BLaER1 treated with 17β-estradiol and CSF1 and Interleukin-3, amounts not matched to agents 10 nM and 100 nM (cell line): ENCODE data around the gene ARL8B.

Source experiments
- H3K27ac ChIP-seq, 11 experiments: shearing (Covaris generic); formaldehyde crosslinking; 2 replicates each; pipeline ENCODE4 v1.8.1; 2022
- H3K27me3 ChIP-seq, 11 experiments: shearing (Covaris generic); formaldehyde crosslinking; 2 replicates each; pipeline ENCODE4 v1.8.1; 2022
- H3K36me3 ChIP-seq, 11 experiments: shearing (Covaris generic); formaldehyde crosslinking; 2 replicates each; pipeline ENCODE4 v1.8.1; 2022
- H3K4me1 ChIP-seq, 10 experiments: shearing (Covaris generic); formaldehyde crosslinking; 2 replicates each; pipeline ENCODE4 v1.8.1; 2022
- H3K4me2 ChIP-seq, 11 experiments: shearing (Covaris generic); formaldehyde crosslinking; 2 replicates each; pipeline ENCODE4 v1.8.1; 2022
- H3K4me3 ChIP-seq, 10 experiments: shearing (Covaris generic); formaldehyde crosslinking; 2 replicates each; pipeline ENCODE4 v1.8.1; 2022
- H3K9ac ChIP-seq, 11 experiments: shearing (Covaris generic); formaldehyde crosslinking; 2 replicates each; pipeline ENCODE4 v1.8.1; 2022
- H3K9me3 ChIP-seq, 11 experiments: shearing (Covaris generic); formaldehyde crosslinking; replicated peaks in 1 of 11; 2 replicates each; pipeline ENCODE4 v1.8.1; 2022
- H4K20me1 ChIP-seq, 11 experiments: shearing (Covaris generic); formaldehyde crosslinking; 2 replicates each; pipeline ENCODE4 v1.8.1; 2022
- Cebpa-rat ChIP-seq, 11 experiments: shearing (Covaris generic); IDR thresholded peaks; 2 replicates each; pipeline ENCODE4 v1.8.1; 2022

ARL8B gene

DNA sequence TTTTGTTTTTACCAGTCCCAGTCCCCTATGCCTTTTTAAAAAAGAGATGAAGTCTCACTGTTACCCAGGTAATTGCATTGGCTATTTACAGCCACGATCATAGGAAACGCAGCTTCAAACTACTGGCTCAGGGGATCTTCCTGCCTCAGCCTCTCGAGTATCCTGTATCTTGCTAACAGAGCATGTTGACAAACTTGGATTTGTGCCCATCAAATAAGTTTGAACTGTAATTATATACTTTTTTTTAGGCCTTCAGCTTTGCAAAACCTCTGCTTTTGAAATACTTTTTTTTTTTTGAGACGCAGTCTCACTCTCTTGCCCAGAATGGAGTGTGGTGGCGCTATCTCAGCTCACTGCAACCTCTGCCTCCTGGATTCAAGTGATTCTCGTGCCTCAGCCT, 62.4 kb downstream of the ARL8B start:
- peak overlapping the region; percentile 20 to 100 (median 100); a peak in 21 of 22 replicates for H3K27ac ChIP-seq

DNA sequence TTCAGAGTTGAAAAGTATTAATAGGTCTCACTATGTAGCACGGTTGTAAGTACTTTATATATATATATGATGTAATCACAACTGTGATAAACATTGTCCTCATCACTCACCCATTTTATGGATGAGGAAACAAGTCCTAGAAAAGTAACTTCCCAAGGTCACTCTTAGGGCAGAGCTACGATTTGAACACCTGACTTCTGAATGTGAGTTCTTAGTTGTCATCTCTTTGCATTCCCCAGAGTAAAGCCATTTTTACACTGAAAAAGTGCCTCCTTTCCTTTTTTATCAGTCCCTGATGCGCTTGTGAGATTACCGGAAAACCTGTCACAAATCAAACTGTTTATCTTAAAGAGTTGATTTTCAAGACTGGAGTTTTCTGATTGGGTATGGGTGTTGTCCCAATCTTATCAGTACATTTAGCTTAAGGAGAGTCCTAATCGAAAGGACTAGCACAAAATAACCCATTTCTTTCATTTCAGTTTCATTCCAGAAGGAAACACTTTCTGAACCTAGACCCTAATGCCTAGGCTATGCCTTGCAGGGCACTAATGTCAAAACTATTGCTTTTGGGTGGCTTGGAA, 63.1 kb downstream of the ARL8B start:
- no peaks in the 10 kb centered on the region for H3K27me3 ChIP-seq
- TF ChIP-seq Cebpa-rat (IDR thresholded peaks at IDR 0.05): no peak
- H3K36me3 ChIP-seq: peaks cover 0 to 26% (median 14%) of the 10 kb centered on the region in 11 experiments; a peak in 15 of 22 replicates
- H3K4me3 ChIP-seq: peak overlapping the region in 9 of 10 experiments; percentile 57 to 100 (median 99); a peak in 14 of 20 replicates
- no peaks in the 10 kb centered on the region for H3K9me3 ChIP-seq
- H3K4me2 ChIP-seq: peak overlapping the region; percentile 83 to 98 (median 92)
- H3K9ac ChIP-seq: peak overlapping the region; percentile 88 to 100 (median 100); a peak in 21 of 22 replicates
- peaks cover 8 to 49% (median 20%) of the 10 kb centered on the region in 11 experiments; a peak in 17 of 22 replicates for H4K20me1 ChIP-seq
- H3K27ac ChIP-seq: peak overlapping the region; percentile 75 to 100 (median 100); a peak in 21 of 22 replicates
- H3K4me1 ChIP-seq: peaks cover 60 to 64% (median 64%) of the 10 kb centered on the region in 10 experiments

More for the DNA sequence above, 62.4 kb downstream of the ARL8B start:
- Histone ChIP-seq H3K4me2 (peak overlapping the region; percentile 83 to 98 (median 92)), H3K36me3 (peaks cover 0 to 33% (median 11%) of the 10 kb centered on the region in 11 experiments; a peak in 14 of 22 replicates), H4K20me1 (peaks cover 8 to 51% (median 18%) of the 10 kb centered on the region in 11 experiments; a peak in 17 of 22 replicates), H3K4me1 (peaks cover 67 to 71% (median 71%) of the 10 kb centered on the region in 10 experiments), H3K9ac (peak overlapping the region; percentile 40 to 100 (median 100); a peak in 20 of 22 replicates), H3K4me3 (peak overlapping the region in 6 of 10 experiments; percentile 3 to 99 (median 99); a peak in 5 of 20 replicates), H3K27me3 (no peaks in the 10 kb centered on the region), H3K9me3 (no peaks in the 10 kb centered on the region)
- TF ChIP-seq Cebpa-rat (IDR thresholded peaks at IDR 0.05): no peak

GRCh38 chr3:5186089-5186857, 64.2 kb downstream of the ARL8B start:
- Histone ChIP-seq H3K36me3 (peaks cover 0 to 31% (median 18%) of the 10 kb centered on the region in 11 experiments; a peak in 15 of 22 replicates), H4K20me1 (peaks cover 11 to 48% (median 27%) of the 10 kb centered on the region in 11 experiments; a peak in 17 of 22 replicates), H3K4me3 (peak overlapping the region; percentile 54 to 100 (median 99); a peak in 19 of 20 replicates), H3K4me1 (peaks cover 49 to 62% (median 54%) of the 10 kb centered on the region in 10 experiments), H3K9me3 (no peaks in the 10 kb centered on the region), H3K27me3 (no peaks in the 10 kb centered on the region), H3K27ac (peak overlapping the region; percentile 75 to 100 (median 100)), H3K4me2 (peak overlapping the region; percentile 83 to 98 (median 92)), H3K9ac (peak overlapping the region; percentile 88 to 100 (median 100); a peak in 21 of 22 replicates)
- peak in 9 of 11 experiments; percentile 56 to 96 (median 87); a peak in 17 of 22 replicates for TF ChIP-seq Cebpa-rat (IDR thresholded peaks at IDR 0.05)

DNA sequence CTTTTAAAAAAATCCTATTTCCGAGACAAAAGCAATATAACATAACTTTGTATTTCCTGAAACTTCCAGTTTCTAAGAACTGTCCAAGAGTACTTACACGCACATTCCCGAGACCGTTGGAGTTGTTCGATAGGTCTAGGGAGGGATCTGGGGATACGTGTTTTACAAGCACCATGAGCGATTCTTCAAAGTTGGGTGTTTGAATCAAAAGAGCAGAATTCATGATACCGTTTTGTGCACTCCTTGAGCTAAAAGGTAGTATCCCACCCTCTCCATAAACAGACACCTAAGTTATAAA, 64.7 kb downstream of the ARL8B start:
- Histone ChIP-seq H3K4me2 (peak overlapping the region; percentile 83 to 98 (median 92)), H3K36me3 (peaks cover 0 to 36% (median 24%) of the 10 kb centered on the region in 11 experiments; a peak in 14 of 22 replicates), H3K9me3 (no peaks in the 10 kb centered on the region), H3K9ac (peak overlapping the region; percentile 88 to 100 (median 100)), H3K27ac (peak overlapping the region; percentile 75 to 100 (median 100); a peak in 21 of 22 replicates), H3K27me3 (no peaks in the 10 kb centered on the region), H4K20me1 (peaks cover 11 to 46% (median 32%) of the 10 kb centered on the region in 11 experiments; a peak in 17 of 22 replicates), H3K4me3 (peak overlapping the region; percentile 54 to 100 (median 99)), H3K4me1 (peaks cover 45 to 62% (median 55%) of the 10 kb centered on the region in 10 experiments)
- TF ChIP-seq Cebpa-rat (IDR thresholded peaks at IDR 0.05): no peak

GRCh38 chr3:5187156-5187919, 65.2 kb downstream of the ARL8B start, which contains the start of gene EDEM1:
Gene EDEM1 (plus strand): TSS chr3:5187707. CDS start chr3:5187806, 99 bp downstream.
- H3K4me3 ChIP-seq: peak within 1 kb of the TSS; percentile 97 to 100 (median 99)
- peaks cover 41 to 62% (median 55%) of the 10 kb centered on the region in 10 experiments for H3K4me1 ChIP-seq
- H3K9me3 ChIP-seq: no peaks in the 10 kb centered on the region
- H3K4me2 ChIP-seq: peak within 1 kb of the TSS; percentile 89 to 98 (median 94)
- no peaks in the 10 kb centered on the region for H3K27me3 ChIP-seq
- H4K20me1 ChIP-seq: peaks cover 11 to 46% (median 37%) of the 10 kb centered on the region in 11 experiments; a peak in 18 of 22 replicates
- peaks cover 0 to 41% (median 29%) of the 10 kb centered on the region in 11 experiments; a peak in 15 of 22 replicates for H3K36me3 ChIP-seq
- peak within 1 kb of the TSS; percentile 98 to 100 (median 100) for H3K27ac ChIP-seq
- TF ChIP-seq Cebpa-rat (IDR thresholded peaks at IDR 0.05): no peak
- H3K9ac ChIP-seq: peak within 1 kb of the TSS; percentile 98 to 100 (median 100)

- H3K9ac ChIP-seq: peak overlapping the region; percentile 98 to 100 (median 100)
- H4K20me1 ChIP-seq: peaks cover 11 to 51% (median 43%) of the 10 kb centered on the region in 11 experiments; a peak in 19 of 22 replicates
- peaks cover 2 to 47% (median 33%) of the 10 kb centered on the region in 11 experiments; a peak in 17 of 22 replicates for H3K36me3 ChIP-seq
- H3K4me1 ChIP-seq: peaks cover 36 to 62% (median 55%) of the 10 kb centered on the region in 10 experiments
- H3K4me3 ChIP-seq: peak overlapping the region; percentile 97 to 100 (median 99)
- H3K9me3 ChIP-seq: no peaks in the 10 kb centered on the region
- peak overlapping the region; percentile 98 to 100 (median 100) for H3K27ac ChIP-seq
- TF ChIP-seq Cebpa-rat (IDR thresholded peaks at IDR 0.05): no peak
- no peaks in the 10 kb centered on the region for H3K27me3 ChIP-seq
- peak overlapping the region; percentile 83 to 98 (median 92) for H3K4me2 ChIP-seq
These were observed 65.9 kb downstream of the ARL8B start for GRCh38 chr3:5187920-5188418.

- Histone ChIP-seq H3K9me3 (no peaks in the 10 kb centered on the region), H3K9ac (peak overlapping the region; percentile 98 to 100 (median 100)), H3K36me3 (peaks cover 4 to 54% (median 40%) of the 10 kb centered on the region in 11 experiments; a peak in 20 of 22 replicates), H3K4me3 (peak overlapping the region; percentile 97 to 100 (median 99)), H3K4me2 (peak overlapping the region; percentile 83 to 98 (median 92)), H3K27me3 (no peaks in the 10 kb centered on the region), H4K20me1 (peaks cover 11 to 57% (median 50%) of the 10 kb centered on the region in 11 experiments; a peak in 19 of 22 replicates), H3K27ac (peak overlapping the region; percentile 98 to 100 (median 100)), H3K4me1 (peaks cover 36 to 62% (median 55%) of the 10 kb centered on the region in 10 experiments)
- no peak for TF ChIP-seq Cebpa-rat (IDR thresholded peaks at IDR 0.05)
These were observed 66.5 kb downstream of the ARL8B start for GRCh38 chr3:5188419-5189221.
